ENCODE measurements around the gene RAB39A.

DNA sequence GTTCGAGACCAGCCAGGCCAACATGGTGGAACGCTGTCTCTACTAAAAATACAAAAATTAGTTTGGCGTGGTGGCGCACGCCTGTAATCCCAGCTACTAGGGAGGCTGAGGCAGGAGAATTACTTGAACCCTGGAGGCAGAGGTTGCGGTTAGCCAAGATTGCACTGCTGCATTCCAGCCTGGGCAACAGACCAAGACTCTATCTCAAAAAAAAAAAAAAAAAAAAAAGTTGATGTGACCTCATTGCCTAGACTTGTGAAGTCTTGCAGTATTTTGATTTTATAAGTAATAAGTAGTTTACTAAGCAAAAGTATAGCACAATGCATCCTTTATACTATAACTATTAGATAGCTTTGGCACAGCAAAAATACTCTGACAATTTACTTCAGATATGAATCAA, 70.5 kb downstream of the RAB39A start:
- TF ChIP-seq, protein P1, sequence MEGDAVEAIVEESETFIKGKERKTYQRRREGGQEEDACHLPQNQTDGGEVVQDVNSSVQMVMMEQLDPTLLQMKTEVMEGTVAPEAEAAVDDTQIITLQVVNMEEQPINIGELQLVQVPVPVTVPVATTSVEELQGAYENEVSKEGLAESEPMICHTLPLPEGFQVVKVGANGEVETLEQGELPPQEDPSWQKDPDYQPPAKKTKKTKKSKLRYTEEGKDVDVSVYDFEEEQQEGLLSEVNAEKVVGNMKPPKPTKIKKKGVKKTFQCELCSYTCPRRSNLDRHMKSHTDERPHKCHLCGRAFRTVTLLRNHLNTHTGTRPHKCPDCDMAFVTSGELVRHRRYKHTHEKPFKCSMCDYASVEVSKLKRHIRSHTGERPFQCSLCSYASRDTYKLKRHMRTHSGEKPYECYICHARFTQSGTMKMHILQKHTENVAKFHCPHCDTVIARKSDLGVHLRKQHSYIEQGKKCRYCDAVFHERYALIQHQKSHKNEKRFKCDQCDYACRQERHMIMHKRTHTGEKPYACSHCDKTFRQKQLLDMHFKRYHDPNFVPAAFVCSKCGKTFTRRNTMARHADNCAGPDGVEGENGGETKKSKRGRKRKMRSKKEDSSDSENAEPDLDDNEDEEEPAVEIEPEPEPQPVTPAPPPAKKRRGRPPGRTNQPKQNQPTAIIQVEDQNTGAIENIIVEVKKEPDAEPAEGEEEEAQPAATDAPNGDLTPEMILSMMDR (IDR thresholded peaks at IDR 0.05) = no peak
- no peak for TF ChIP-seq POLR2A (IDR thresholded peaks at IDR 0.05)
